Measurements from ENCODE around the gene EIF4EBP3. TPM values are rescaled to one million over a fixed set of nuclear protein-coding genes. Genes with fewer than 3 reads are reported as not detected.

EIF4EBP3 gene
- total and polyA plus RNA-seq, 8 donors: 7.2 to 55.5 (median 13.7) TPM

GRCh38 chr5:140557965-140558364, 10.5 kb downstream of the EIF4EBP3 start:
- TF ChIP-seq CTCF (IDR thresholded peaks at IDR 0.05): no peak
- H3K4me3 ChIP-seq: peak overlapping the region in 1 of 4 donors; percentile 80
- no peaks in the 10 kb centered on the region for H3K36me3 ChIP-seq
- peak overlapping the region; percentile 70 to 82 (median 74) for H3K27ac ChIP-seq
- DNase-seq: no peak
- no peak for ATAC-seq
- FAIRE-seq: no peak
- H3K4me1 ChIP-seq: peaks cover 5 to 19% (median 9%) of the 10 kb centered on the region in 3 donors
- 74 to 84% methylated on average over 3 of the region's 3 CpGs for WGBS, 2 donors
- H3K9me3 ChIP-seq: no peaks in the 10 kb centered on the region
- intact Hi-C loops (cut with DNase I): no loop called here
- H3K27me3 ChIP-seq: no peaks in the 10 kb centered on the region

GRCh38 chr5:140558542-140558941, 11.1 kb downstream of the EIF4EBP3 start:
- Histone ChIP-seq H3K4me1 (peaks cover 9 to 22% (median 14%) of the 10 kb centered on the region in 3 donors), H3K27me3 (no peaks in the 10 kb centered on the region), H3K9me3 (no peaks in the 10 kb centered on the region), H3K36me3 (no peaks in the 10 kb centered on the region), H3K27ac (no peak overlapping the region), H3K4me3 (no peak overlapping the region)
- peak in 1 of 6 donors; percentile 45 for DNase-seq
- FAIRE-seq: no peak
- no peak for ATAC-seq
- no peak for TF ChIP-seq CTCF (IDR thresholded peaks at IDR 0.05)
- intact Hi-C loops (cut with DNase I): no loop called here
- WGBS, 2 donors: 87 to 90% methylated on average over 9 of the region's 9 CpGs

- TF ChIP-seq CTCF (IDR thresholded peaks at IDR 0.05): no peak
- H3K27ac ChIP-seq: no peak overlapping the region
- no peak for ATAC-seq
- H3K4me1 ChIP-seq: peaks cover 9 to 15% (median 10%) of the 10 kb centered on the region in 3 donors
- DNase-seq: no peak
- FAIRE-seq: no peak
- H3K27me3 ChIP-seq: no peaks in the 10 kb centered on the region
- no peaks in the 10 kb centered on the region for H3K36me3 ChIP-seq
- WGBS, 2 donors: 88 to 95% methylated on average over 10 of the region's 10 CpGs
- H3K4me3 ChIP-seq: no peak overlapping the region
- intact Hi-C loops (cut with DNase I): loop anchor here in 1 of 3 donors (10.0 kb wide), 1 partner anchor 75 kb away; the partner anchor contains the start of genes CD14 and TMCO6
- no peaks in the 10 kb centered on the region for H3K9me3 ChIP-seq
These were observed 12.8 kb downstream of the EIF4EBP3 start for GRCh38 chr5:140560227-140560626.

- Histone ChIP-seq H3K27ac (no peak overlapping the region), H3K36me3 (peaks cover 0 to under 1% (median 0%) of the 10 kb centered on the region in 3 donors), H3K9me3 (no peaks in the 10 kb centered on the region), H3K27me3 (no peaks in the 10 kb centered on the region), H3K4me1 (peaks cover 4 to 15% (median 10%) of the 10 kb centered on the region in 3 donors), H3K4me3 (no peak overlapping the region)
- no peak for TF ChIP-seq CTCF (IDR thresholded peaks at IDR 0.05)
- FAIRE-seq (no peak), ATAC-seq (no peak), DNase-seq (no peak)
- intact Hi-C loops (cut with DNase I): loop anchor here in 1 of 3 donors (10.0 kb wide), 1 partner anchor 73 kb away; the partner anchor contains the start of genes CD14 and TMCO6
- WGBS, 2 donors: 85 to 93% methylated on average over 10 of the region's 10 CpGs
These were observed 14.5 kb downstream of the EIF4EBP3 start for GRCh38 chr5:140561753-140562523.
